C4-2B (cell line): ENCODE data around the gene MED22.

ENCODE experiments used
- CTCF ChIP-seq: fragments of 450-650 bp; conservative IDR thresholded peaks from 2 replicates; pipeline ENCODE4 v1.5.1; 2017; ENCODE audit warnings: mild to moderate bottlenecking
- ZFX ChIP-seq: fragments of 450-650 bp; IDR thresholded peaks from 2 replicates; pipeline ENCODE4 v1.6.1; 2017

GRCh38 chr9:133306242-133307204, 41.4 kb downstream of the MED22 start:
- TF ChIP-seq CTCF (no peak), ZFX (no peak)
